Kidney (tissue), 14 donors: ENCODE data around the gene SLC6A11. TPM values are rescaled to one million over a fixed set of nuclear protein-coding genes. Genes with fewer than 3 reads are reported as not detected.

Source experiments
- DNase-seq, 5 donors: peaks; one replicate each; pipeline ENCODE4 v3.0.0-alpha.2; 2013 to 2020
- FAIRE-seq: peaks from 2 replicates; lab custom pipeline; 2012; peaks lifted over from hg19 to GRCh38; lab: Jason Lieb, UNC
- H3K27ac ChIP-seq, 2 donors: one replicate each; pipeline ENCODE4 v1.7.0; 2013; ENCODE audit warnings: low read depth in 2 of 2, low read length in 2 of 2, inconsistent platforms in 1 of 2
- H3K27me3 ChIP-seq: one replicate; pipeline ENCODE4 v1.7.1; 2013; ENCODE audit warnings: low read length, inconsistent platforms; ENCODE audit not compliant: control insufficient read depth, insufficient read depth
- H3K36me3 ChIP-seq, 3 donors: one replicate each; pipeline versions ENCODE4 v1.7.0 to v1.7.1; 2013; ENCODE audit warnings: low read length in 3 of 3, control low read depth in 1 of 3, inconsistent platforms in 1 of 3; ENCODE audit not compliant: insufficient read depth in 3 of 3, control insufficient read depth in 2 of 3
- H3K4me1 ChIP-seq, 3 donors: one replicate each; pipeline versions ENCODE4 v1.7.0 to v1.7.1; 2013; ENCODE audit warnings: low read length in 3 of 3, inconsistent platforms in 1 of 3, low read depth in 1 of 3; ENCODE audit not compliant: control insufficient read depth in 2 of 3, insufficient read depth in 2 of 3
- H3K4me3 ChIP-seq, 3 donors: one replicate each; pipeline versions ENCODE4 v1.7.0 to v1.8.1; 2013; ENCODE audit warnings: low read length in 3 of 3, control low read depth in 1 of 3, inconsistent platforms in 1 of 3
- H3K9ac ChIP-seq, 3 donors: one replicate each; pipeline versions ENCODE4 v1.7.0 to v1.7.1; 2013; ENCODE audit warnings: low read length in 3 of 3, control low read depth in 1 of 3, inconsistent platforms in 1 of 3
- H3K9me3 ChIP-seq, 3 donors: one replicate each; pipeline versions ENCODE4 v1.7.0 to v1.7.1; 2013; ENCODE audit warnings: low read length in 3 of 3, control low read depth in 1 of 3, inconsistent platforms in 1 of 3; ENCODE audit not compliant: control insufficient read depth in 2 of 3, insufficient read depth in 1 of 3
- intact Hi-C: fragments of 100-400 bp; cut with DNase I; formaldehyde crosslinking; loops from one replicate; pipeline ENCODE4 v1.11.1; 2022
- polyA plus RNA-seq: library from polyadenylated mRNA; stranded (reverse); fragments of 350-450 nt; fragmentation: Illumina TruSeq; extraction: RNeasy Lipid Tissue Mini Kit (QIAGEN cat#74804); gene quantifications from one replicate; pipeline ENCODE4 v1.2.3, GENCODE V29; 2014; ENCODE audit warnings: low read depth, low replicate concordance; ENCODE audit not compliant: insufficient read depth
- total RNA-seq: library from RNA; stranded (reverse); fragmentation: NEBNext Ultra II Directional; extraction: Animal tissue kit (Norgen Biotek cat#: 25700); gene quantifications from one replicate; pipeline ENCODE4 v1.2.1, GENCODE V29; 2021
- TF ChIP-seq, protein P1 (sequence below): IDR thresholded peaks from 3 replicates; pipeline ENCODE4 v1.5.1; 2012; ENCODE audit warnings: mild to moderate bottlenecking, moderate library complexity, borderline replicate concordance; ENCODE audit not compliant: insufficient read depth; ENCODE audit errors: extremely low read depth
- donor health status: control.
- donor health status: control.
- donor health status: control.
- donor health status: control.
- donor health status: control.
- donor health status: DM: yes; HTN: yes; CAD: no.
- donor health status: Normal renal cell carcinoma (clear cell type).

The SLC6A11 gene
- total and polyA plus RNA-seq, 2 donors from 2014 or later: 0.38 TPM; not detected in 1

DNA sequence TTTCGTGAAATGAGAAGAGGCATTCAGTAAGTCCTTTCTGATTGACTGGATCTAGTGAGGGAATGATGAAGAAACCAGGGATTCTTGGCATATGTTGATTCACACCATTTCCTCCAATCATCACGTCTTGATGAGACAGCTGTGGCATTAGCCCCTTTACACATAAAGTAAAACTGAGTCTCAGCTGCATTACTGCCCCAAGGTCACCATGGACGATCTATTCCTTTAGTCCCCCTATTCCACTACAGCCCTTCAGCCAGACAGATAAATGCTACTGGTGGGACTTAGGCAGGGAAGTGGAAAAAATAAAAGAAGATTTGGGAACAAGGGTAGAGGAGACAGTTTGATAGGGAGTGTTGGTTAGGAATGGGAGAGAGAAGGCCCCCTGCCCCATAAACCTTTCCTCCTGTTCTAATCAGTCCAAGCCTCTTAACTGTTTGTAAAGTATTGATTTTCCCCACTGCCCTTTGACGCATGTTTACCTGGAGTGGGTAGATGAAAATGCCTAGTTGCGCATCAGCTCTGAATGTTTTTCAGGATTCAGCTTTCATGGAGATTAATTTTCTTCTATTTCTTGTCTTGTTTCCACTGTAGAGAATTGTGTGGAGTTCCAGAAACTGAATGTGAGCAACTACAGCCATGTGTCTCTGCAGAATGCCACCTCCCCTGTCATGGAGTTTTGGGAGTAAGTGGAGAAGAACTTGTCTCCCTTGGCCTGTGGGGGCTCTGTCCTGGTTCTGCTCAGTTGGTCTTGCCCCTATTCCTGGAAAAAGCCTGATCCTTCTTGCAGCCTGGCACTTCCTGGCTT is 6.9 kb downstream of the SLC6A11 start:
- H3K9ac ChIP-seq: no peak overlapping the region
- no peaks in the 10 kb centered on the region for H3K4me1 ChIP-seq
- no peak overlapping the region for H3K4me3 ChIP-seq
- TF ChIP-seq, protein P1, sequence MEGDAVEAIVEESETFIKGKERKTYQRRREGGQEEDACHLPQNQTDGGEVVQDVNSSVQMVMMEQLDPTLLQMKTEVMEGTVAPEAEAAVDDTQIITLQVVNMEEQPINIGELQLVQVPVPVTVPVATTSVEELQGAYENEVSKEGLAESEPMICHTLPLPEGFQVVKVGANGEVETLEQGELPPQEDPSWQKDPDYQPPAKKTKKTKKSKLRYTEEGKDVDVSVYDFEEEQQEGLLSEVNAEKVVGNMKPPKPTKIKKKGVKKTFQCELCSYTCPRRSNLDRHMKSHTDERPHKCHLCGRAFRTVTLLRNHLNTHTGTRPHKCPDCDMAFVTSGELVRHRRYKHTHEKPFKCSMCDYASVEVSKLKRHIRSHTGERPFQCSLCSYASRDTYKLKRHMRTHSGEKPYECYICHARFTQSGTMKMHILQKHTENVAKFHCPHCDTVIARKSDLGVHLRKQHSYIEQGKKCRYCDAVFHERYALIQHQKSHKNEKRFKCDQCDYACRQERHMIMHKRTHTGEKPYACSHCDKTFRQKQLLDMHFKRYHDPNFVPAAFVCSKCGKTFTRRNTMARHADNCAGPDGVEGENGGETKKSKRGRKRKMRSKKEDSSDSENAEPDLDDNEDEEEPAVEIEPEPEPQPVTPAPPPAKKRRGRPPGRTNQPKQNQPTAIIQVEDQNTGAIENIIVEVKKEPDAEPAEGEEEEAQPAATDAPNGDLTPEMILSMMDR: no peak
- H3K36me3 ChIP-seq: no peaks in the 10 kb centered on the region
- intact Hi-C loops: no loop called here
- H3K27ac ChIP-seq: no peak overlapping the region
- H3K9me3 ChIP-seq: no peaks in the 10 kb centered on the region
- DNase-seq (no peak), FAIRE-seq (no peak)
- no peaks in the 10 kb centered on the region for H3K27me3 ChIP-seq

- H3K36me3 ChIP-seq: no peaks in the 10 kb centered on the region
- TF ChIP-seq, protein P1: no peak
- no peak overlapping the region for H3K9ac ChIP-seq
- H3K27ac ChIP-seq: no peak overlapping the region
- no peaks in the 10 kb centered on the region for H3K4me1 ChIP-seq
- H3K4me3 ChIP-seq: no peak overlapping the region
- intact Hi-C loops: no loop called here
- H3K27me3 ChIP-seq: no peaks in the 10 kb centered on the region
- H3K9me3 ChIP-seq: no peaks in the 10 kb centered on the region
- DNase-seq (no peak), FAIRE-seq (no peak)
Observed at GRCh38 chr3:10823516-10823818, 7.4 kb downstream of the SLC6A11 start.

GRCh38 chr3:10824468-10824867 is 8.4 kb downstream of the SLC6A11 start:
- intact Hi-C loops: no loop called here
- DNase-seq: no peak
- FAIRE-seq: no peak
- TF ChIP-seq, protein P1: no peak
- no peaks in the 10 kb centered on the region for H3K27me3 ChIP-seq
- H3K4me3 ChIP-seq: no peak overlapping the region
- no peak overlapping the region for H3K9ac ChIP-seq
- H3K9me3 ChIP-seq: no peaks in the 10 kb centered on the region
- H3K27ac ChIP-seq: no peak overlapping the region
- H3K36me3 ChIP-seq: no peaks in the 10 kb centered on the region
- H3K4me1 ChIP-seq: no peaks in the 10 kb centered on the region

GRCh38 chr3:10833855-10834414 is 17.9 kb downstream of the SLC6A11 start:
- TF ChIP-seq, protein P1: no peak
- H3K27ac ChIP-seq: no peak overlapping the region
- H3K4me3 ChIP-seq: no peak overlapping the region
- H3K9ac ChIP-seq: no peak overlapping the region
- intact Hi-C loops: no loop called here
- H3K36me3 ChIP-seq: no peaks in the 10 kb centered on the region
- H3K4me1 ChIP-seq: no peaks in the 10 kb centered on the region
- DNase-seq (no peak), FAIRE-seq (no peak)
- no peaks in the 10 kb centered on the region for H3K27me3 ChIP-seq
- H3K9me3 ChIP-seq: no peaks in the 10 kb centered on the region
